H9 (cell line): ENCODE results near the gene ODAD3. TPM values are rescaled to one million over a fixed set of nuclear protein-coding genes. Genes with fewer than 3 reads are reported as not detected.
A peak's percentile ranks its signal among the peaks of the same experiment; 100 is the strongest.

Experiments used
- DNase-seq: peaks from one replicate; pipeline ENCODE4 v3.0.0-alpha.2; 2017
- H2AFZ ChIP-seq: one replicate; pipeline ENCODE4 v1.6.1; 2013; ENCODE audit warnings: mild to moderate bottlenecking, low read length, control low read depth, moderate library complexity
- H2AK5ac ChIP-seq: 2 replicates; pipeline ENCODE4 v1.6.1; 2013; ENCODE audit warnings: low read length, control low read depth, mixed read lengths; ENCODE audit not compliant: insufficient read length
- H2BK120ac ChIP-seq: one replicate; pipeline ENCODE4 v1.6.1; 2013; ENCODE audit warnings: low read depth, mild to moderate bottlenecking, low read length, control low read depth, inconsistent platforms; ENCODE audit not compliant: poor library complexity, severe bottlenecking
- H2BK12ac ChIP-seq: 2 replicates; pipeline ENCODE4 v1.6.1; 2013; ENCODE audit warnings: low read length, control low read depth, mixed read lengths, low read depth; ENCODE audit not compliant: insufficient read length
- H2BK15ac ChIP-seq: 2 replicates; pipeline ENCODE4 v1.6.1; 2013; ENCODE audit warnings: low read depth, low read length, control low read depth
- H2BK20ac ChIP-seq: one replicate; pipeline ENCODE4 v1.6.1; 2013; ENCODE audit warnings: low read depth, mild to moderate bottlenecking, low read length, control low read depth, inconsistent platforms; ENCODE audit not compliant: poor library complexity, severe bottlenecking
- H2BK5ac ChIP-seq: 2 replicates; pipeline ENCODE4 v1.6.1; 2013; ENCODE audit warnings: low read length, control low read depth, mixed read lengths; ENCODE audit not compliant: insufficient read length
- H3K14ac ChIP-seq: 2 replicates; pipeline ENCODE4 v1.6.1; 2013; ENCODE audit warnings: low read length, control low read depth; ENCODE audit not compliant: insufficient read depth
- H3K18ac ChIP-seq: 2 replicates; pipeline ENCODE4 v1.6.1; 2013; ENCODE audit warnings: low read depth, mild to moderate bottlenecking, mixed read lengths, low read length, control low read depth; ENCODE audit not compliant: insufficient read length
- H3K23ac ChIP-seq: 2 replicates; pipeline ENCODE4 v1.6.1; 2013; ENCODE audit warnings: low read length, control low read depth, mixed read lengths, low read depth; ENCODE audit not compliant: insufficient read length
- H3K23me2 ChIP-seq: 2 replicates; pipeline ENCODE4 v1.6.1; 2013; ENCODE audit warnings: low read depth, mild to moderate bottlenecking, mixed read lengths, low read length, control low read depth; ENCODE audit not compliant: insufficient read length, poor library complexity, severe bottlenecking
- H3K27ac ChIP-seq: 2 replicates; pipeline ENCODE4 v1.5.1; 2013; ENCODE audit warnings: low read length, control low read depth, mixed read lengths, low read depth; ENCODE audit not compliant: insufficient read length
- H3K27me3 ChIP-seq: 2 replicates; pipeline ENCODE4 v1.6.1; 2013; ENCODE audit warnings: low read length, control low read depth, inconsistent platforms; ENCODE audit not compliant: insufficient read depth
- H3K4ac ChIP-seq: 2 replicates; pipeline ENCODE4 v1.6.1; 2013; ENCODE audit warnings: low read depth, mild to moderate bottlenecking, control low read depth, inconsistent platforms, low read length, moderate library complexity
- H3K4me1 ChIP-seq: 2 replicates; pipeline ENCODE4 v1.6.1; 2013; ENCODE audit warnings: low read length, control low read depth, inconsistent platforms; ENCODE audit not compliant: insufficient read depth
- H3K4me2 ChIP-seq: 2 replicates; pipeline ENCODE4 v1.6.1; 2013; ENCODE audit warnings: low read length, control low read depth, mixed read lengths; ENCODE audit not compliant: insufficient read length, insufficient read depth
- H3K56ac ChIP-seq: 2 replicates; pipeline ENCODE4 v1.6.1; 2013; ENCODE audit warnings: low read depth, mild to moderate bottlenecking, mixed read lengths, low read length, control low read depth; ENCODE audit not compliant: insufficient read length
- H3K79me1 ChIP-seq: 2 replicates; pipeline ENCODE4 v1.6.1; 2013; ENCODE audit warnings: low read depth, mild to moderate bottlenecking, moderate library complexity, low read length, control low read depth, inconsistent platforms; ENCODE audit not compliant: insufficient read depth, poor library complexity, severe bottlenecking
- H3K79me2 ChIP-seq: 2 replicates; pipeline ENCODE4 v1.6.1; 2013; ENCODE audit warnings: low read length, control low read depth, inconsistent platforms; ENCODE audit not compliant: insufficient read depth
- H3K9ac ChIP-seq: 2 replicates; pipeline ENCODE4 v1.6.1; 2013; ENCODE audit warnings: low read length, control low read depth, mixed read lengths; ENCODE audit not compliant: insufficient read length; ENCODE audit errors: extremely low read depth
- H3K9me3 ChIP-seq: one replicate; pipeline ENCODE4 v1.6.1; 2013; ENCODE audit warnings: low read depth, low read length, inconsistent platforms; ENCODE audit not compliant: control insufficient read depth
- H3T11ph ChIP-seq: one replicate; pipeline ENCODE4 v1.6.1; 2013; ENCODE audit warnings: mild to moderate bottlenecking, low read length, control low read depth, inconsistent platforms
- H4K20me1 ChIP-seq: one replicate; pipeline ENCODE4 v1.6.1; 2013; ENCODE audit not compliant: control insufficient read depth, insufficient read length, insufficient read depth
- H4K5ac ChIP-seq: 2 replicates; pipeline ENCODE4 v1.6.1; 2013; ENCODE audit warnings: low read depth, mild to moderate bottlenecking, mixed read lengths, low read length, control low read depth; ENCODE audit not compliant: insufficient read length
- H4K8ac ChIP-seq: replicated peaks from 2 replicates; pipeline ENCODE4 v1.6.1; 2013; ENCODE audit warnings: low read length, control low read depth, mixed read lengths, low read depth; ENCODE audit not compliant: insufficient read length
- H4K91ac ChIP-seq: 2 replicates; pipeline ENCODE4 v1.6.1; 2013; ENCODE audit warnings: low read depth, mild to moderate bottlenecking, moderate library complexity, mixed read lengths, low read length, control low read depth; ENCODE audit not compliant: insufficient read length
- H3K27ac Mint-ChIP-seq, 3 experiments: 2 replicates in 2 of 3; 3 replicates in 1 of 3; pipeline ENCODE4 v1.8.0; 2020 to 2021; ENCODE audit warnings: mixed read lengths in 3 of 3, mild to moderate bottlenecking in 1 of 3, moderate library complexity in 1 of 3
- H3K27me3 Mint-ChIP-seq: 2 replicates; pipeline ENCODE4 v1.8.0; 2021; ENCODE audit warnings: low read depth, mild to moderate bottlenecking, moderate library complexity, mixed read lengths
- H3K36me3 Mint-ChIP-seq, 3 experiments: 2 replicates in 2 of 3; 3 replicates in 1 of 3; pipeline ENCODE4 v1.8.0; 2020 to 2021; ENCODE audit warnings: low read depth in 3 of 3, mixed read lengths in 3 of 3; ENCODE audit not compliant: insufficient read depth in 1 of 3
- H3K4me1 Mint-ChIP-seq, 2 experiments: 2 replicates each; pipeline ENCODE4 v1.8.0; 2020; ENCODE audit warnings: mixed read lengths in 2 of 2
- H3K4me3 Mint-ChIP-seq, 2 experiments: 2 replicates in 1 of 2; 3 replicates in 1 of 2; pipeline ENCODE4 v1.8.0; 2020 to 2021; ENCODE audit warnings: mild to moderate bottlenecking in 2 of 2, mixed read lengths in 2 of 2, moderate library complexity in 1 of 2
- H3K9me3 Mint-ChIP-seq, 2 experiments: 2 replicates in 1 of 2; 3 replicates in 1 of 2; pipeline ENCODE4 v1.8.0; 2020; ENCODE audit warnings: mild to moderate bottlenecking in 2 of 2, mixed read lengths in 2 of 2, moderate library complexity in 1 of 2
- WGBS: extraction: QIAGEN DNeasy Blood & Tissue Kit; methylation state at CpG from one replicate; pipeline ENCODE4 v1.1.7; 2013; ENCODE audit warnings: missing lambda C conversion rate, low lambda C conversion rate, mixed read lengths; ENCODE audit not compliant: insufficient read length; ENCODE audit errors: extremely low coverage; 5-methylcytosine and 5-hydroxymethylcytosine counted together
- total RNA-seq: library from RNA; stranded (reverse); gene quantifications from 2 replicates; pipeline ENCODE4 v1.2.1, GENCODE V29; 2021
- TF ChIP-seq, protein P1 (sequence below): fragments of 200-600 bp; sonication (generic); conservative IDR thresholded peaks from 3 replicates; pipeline ENCODE4 v1.8.0; 2021; ENCODE audit warnings: antibody characterized with exemption, mild to moderate bottlenecking

The ODAD3 gene
- total RNA-seq, 1 experiment from 2014 or later = 2.5 TPM

DNA sequence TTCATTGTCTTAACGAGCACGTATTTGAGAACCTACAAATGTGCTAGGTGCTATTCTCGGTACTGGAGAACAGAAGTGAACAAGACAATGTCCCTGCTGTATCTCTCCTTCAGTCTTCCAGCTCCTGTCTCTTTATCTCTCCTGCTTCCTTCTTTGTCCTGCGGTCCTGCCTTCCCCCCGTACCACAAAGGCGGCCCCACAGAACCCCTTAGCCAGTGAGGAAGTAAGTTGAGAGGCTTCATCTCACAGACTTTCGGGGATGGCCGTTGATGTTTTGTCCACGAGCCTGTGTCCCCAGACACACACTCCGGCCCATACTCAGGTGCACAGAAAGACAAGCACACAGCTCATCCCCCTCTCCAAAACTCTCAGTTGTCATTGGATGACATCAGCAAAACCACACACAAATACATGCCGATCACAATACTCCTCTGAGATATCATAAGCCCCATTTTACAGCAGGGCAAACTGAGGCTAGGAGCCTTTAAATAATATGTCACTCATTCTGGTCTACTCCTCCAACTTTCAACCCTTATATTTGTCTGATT lies 61.0 kb downstream of the ODAD3 start:
- Histone ChIP-seq H4K5ac (no peak overlapping the region), H3K79me1 (no peaks in the 10 kb centered on the region), H3K9ac (no peak overlapping the region), H3K4ac (no peak overlapping the region), H3K27me3 (no peaks in the 10 kb centered on the region), H3T11ph (no peak overlapping the region), H3K4me2 (peak overlapping the region; percentile 11), H4K91ac (no peak overlapping the region), H2BK12ac (no peak overlapping the region), H2AFZ (no peak overlapping the region), H2BK5ac (no peak overlapping the region), H3K14ac (no peak overlapping the region), H3K27ac (no peak overlapping the region), H2BK20ac (no peak overlapping the region), H2AK5ac (no peak overlapping the region), H3K4me1 (no peaks in the 10 kb centered on the region), H2BK120ac (no peak overlapping the region), H4K20me1 (no peaks in the 10 kb centered on the region), H3K56ac (no peak overlapping the region), H3K23me2 (no peaks in the 10 kb centered on the region), H4K8ac (no peak overlapping the region), H3K18ac (no peak overlapping the region), H2BK15ac (no peak overlapping the region), H3K79me2 (no peaks in the 10 kb centered on the region), H3K23ac (no peak overlapping the region), H3K9me3 (no peaks in the 10 kb centered on the region)
- peak overlapping the region in 1 of 3 experiments; percentile 68; a peak in 1 of 7 replicates for H3K27ac Mint-ChIP-seq
- TF ChIP-seq, protein P1, sequence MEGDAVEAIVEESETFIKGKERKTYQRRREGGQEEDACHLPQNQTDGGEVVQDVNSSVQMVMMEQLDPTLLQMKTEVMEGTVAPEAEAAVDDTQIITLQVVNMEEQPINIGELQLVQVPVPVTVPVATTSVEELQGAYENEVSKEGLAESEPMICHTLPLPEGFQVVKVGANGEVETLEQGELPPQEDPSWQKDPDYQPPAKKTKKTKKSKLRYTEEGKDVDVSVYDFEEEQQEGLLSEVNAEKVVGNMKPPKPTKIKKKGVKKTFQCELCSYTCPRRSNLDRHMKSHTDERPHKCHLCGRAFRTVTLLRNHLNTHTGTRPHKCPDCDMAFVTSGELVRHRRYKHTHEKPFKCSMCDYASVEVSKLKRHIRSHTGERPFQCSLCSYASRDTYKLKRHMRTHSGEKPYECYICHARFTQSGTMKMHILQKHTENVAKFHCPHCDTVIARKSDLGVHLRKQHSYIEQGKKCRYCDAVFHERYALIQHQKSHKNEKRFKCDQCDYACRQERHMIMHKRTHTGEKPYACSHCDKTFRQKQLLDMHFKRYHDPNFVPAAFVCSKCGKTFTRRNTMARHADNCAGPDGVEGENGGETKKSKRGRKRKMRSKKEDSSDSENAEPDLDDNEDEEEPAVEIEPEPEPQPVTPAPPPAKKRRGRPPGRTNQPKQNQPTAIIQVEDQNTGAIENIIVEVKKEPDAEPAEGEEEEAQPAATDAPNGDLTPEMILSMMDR = no peak
- no CpG with 5 or more reads among the region's 11 CpGs for WGBS
- peaks cover 6 to 19% of the 10 kb centered on the region in 2 experiments for H3K4me1 Mint-ChIP-seq
- no peaks in the 10 kb centered on the region for H3K9me3 Mint-ChIP-seq
- no peaks in the 10 kb centered on the region for H3K27me3 Mint-ChIP-seq
- H3K36me3 Mint-ChIP-seq = peaks cover 3 to 32% (median 19%) of the 10 kb centered on the region in 3 experiments
- no peak overlapping the region for H3K4me3 Mint-ChIP-seq
- DNase-seq = no peak
